Activated T-cell treated with anti-CD3 and anti-CD28 coated beads for 4 hours (primary cell): ENCODE results near the gene RPL21.
A peak's percentile ranks its signal among the peaks of the same experiment; 100 is the strongest.
"Not testable (repeated sequence)": the region's sequence is repeated elsewhere in the genome, so short reads cannot be mapped to it uniquely, and the experiment has no call there.

Experiments used
- DNase-seq: peaks from one replicate; pipeline ENCODE4 v3.0.0-alpha.2; 2020

The RPL21 gene

DNA sequence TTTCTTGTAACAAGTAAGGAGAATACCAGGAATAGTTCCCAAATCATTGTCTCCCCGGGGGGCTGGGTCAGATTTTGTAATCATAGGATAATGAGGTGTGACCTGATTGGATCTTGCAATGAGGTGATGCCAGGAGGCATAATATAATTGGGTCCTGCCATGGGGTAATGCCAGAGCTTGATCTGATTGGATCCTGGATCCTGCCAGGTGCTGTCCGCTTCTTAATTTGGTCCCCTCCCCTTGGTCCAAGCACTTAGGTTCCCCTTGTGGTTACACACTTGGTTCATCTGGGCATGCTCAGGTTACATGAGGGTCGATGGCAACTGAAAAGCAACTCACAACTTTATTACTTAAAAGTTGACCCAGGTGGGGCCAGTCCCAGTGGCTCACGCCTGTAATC is 39.4 kb downstream of the RPL21 start:
- no peak for DNase-seq

DNA sequence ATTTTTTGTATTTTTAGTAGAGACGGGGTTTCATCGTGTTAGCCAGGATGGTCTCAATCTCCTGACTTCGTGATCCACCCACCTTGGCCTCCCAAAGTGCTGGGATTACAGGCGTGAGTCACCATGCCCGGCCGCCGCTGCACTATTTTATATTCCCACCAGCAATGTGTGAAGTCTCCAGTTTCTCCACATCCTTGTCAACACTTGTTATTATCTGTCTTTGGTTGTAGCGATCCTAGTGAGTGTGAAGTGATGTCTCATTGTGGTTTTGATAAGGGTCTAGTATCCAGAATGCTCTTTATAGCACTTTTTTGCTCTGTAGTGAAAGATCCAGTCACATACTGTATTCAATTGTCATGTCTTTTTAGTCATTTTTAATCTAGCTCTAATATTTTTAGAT is 40.6 kb downstream of the RPL21 start:
- DNase-seq: not testable (repeated sequence)

DNA sequence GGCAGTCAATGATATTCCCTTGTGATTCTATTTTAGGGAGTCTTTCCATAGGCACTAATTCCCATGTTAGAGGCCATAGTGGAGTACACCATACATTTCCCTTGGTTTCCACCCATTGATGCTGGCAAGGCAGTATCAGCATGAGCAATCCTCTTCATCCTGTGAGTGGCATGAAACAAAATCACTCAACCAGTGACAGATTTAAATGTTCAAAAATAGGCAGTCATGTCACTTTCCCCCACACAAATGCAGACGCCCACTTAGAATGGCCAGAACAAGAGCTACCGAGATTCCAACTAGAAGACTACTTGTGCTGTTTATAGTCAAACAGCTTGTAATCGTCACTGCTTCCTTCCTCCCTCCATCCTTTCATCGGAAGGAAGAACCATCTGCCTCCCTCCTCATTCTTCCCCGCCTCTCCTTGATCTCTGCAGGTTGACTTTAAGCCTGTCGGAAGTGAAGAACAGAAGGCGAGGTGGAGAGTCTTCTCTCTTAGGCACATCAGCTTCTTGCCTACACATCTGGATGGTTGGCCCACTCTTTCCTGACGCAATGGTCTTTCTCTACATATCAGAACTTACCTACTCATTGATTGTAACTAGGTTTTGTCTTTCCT is 41.8 kb downstream of the RPL21 start:
- DNase-seq: no peak

DNA sequence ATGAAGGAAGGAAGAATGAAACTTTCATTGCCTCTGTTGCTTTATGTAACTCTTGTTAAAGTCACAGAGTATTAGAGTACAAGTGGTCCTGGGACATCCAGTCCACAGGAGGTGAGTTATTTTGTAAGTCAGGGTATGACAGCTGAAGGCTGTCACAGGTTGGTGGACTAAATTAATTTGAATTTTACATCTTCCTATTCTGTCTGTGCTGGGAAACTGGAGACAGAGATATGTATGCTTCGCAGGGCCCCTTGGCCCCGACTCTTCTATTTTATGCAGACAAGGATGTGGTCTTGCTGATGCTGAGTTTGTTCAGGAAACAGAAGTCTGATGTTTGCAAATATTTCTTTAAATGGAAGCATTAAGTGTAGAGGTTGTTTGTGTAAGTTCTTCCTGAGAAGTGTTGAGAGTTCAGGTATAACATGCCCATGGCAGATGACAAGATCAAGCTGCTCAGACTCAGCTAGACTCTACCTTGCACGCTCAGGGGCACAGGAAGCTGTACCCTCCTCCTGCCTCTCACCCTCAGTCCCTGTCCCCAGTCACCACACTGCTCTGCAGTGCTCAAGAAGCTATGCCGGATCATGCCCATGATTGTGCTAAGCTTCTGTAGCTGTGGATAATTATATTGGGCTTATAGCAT is 42.6 kb downstream of the RPL21 start:
- DNase-seq: no peak

DNA sequence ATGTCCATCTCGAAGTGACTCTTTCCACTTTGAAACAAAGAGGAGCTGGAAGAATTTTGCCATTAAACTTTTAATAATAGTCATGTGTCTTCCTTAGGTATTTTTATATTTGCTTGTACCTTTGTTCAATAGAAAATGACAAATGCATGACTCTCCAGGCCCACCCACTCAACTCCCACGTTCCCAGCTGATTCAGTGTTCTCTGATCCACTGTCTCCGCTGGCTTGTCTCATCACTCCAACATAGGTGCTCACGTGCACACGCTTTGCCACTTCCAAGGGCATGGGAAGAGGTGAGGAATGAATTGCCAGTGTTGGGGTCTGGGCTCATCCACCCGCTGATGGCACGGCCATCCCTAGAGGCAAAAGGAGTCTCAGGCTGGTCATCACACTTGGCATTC is 43.7 kb downstream of the RPL21 start:
- DNase-seq: peak; percentile 23

DNA sequence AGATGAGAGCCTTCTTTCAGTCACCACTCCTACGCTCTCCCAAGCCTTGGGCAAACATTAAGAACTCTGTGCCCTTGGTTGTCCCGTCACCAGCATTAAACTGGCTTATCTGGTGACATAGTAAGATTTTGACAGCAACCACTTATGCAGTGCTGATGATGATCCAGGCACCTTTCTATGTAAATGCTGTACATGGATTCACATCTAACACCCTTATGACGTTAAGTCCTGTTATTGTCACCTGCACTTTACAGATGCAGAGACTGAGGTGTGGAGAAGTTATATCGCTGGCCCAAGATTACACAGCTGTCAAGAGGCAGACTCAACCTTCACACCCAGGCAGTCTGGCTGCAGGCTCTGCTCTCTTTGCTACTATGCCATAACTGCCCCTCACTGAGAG is 44.3 kb downstream of the RPL21 start:
- no peak for DNase-seq

DNA sequence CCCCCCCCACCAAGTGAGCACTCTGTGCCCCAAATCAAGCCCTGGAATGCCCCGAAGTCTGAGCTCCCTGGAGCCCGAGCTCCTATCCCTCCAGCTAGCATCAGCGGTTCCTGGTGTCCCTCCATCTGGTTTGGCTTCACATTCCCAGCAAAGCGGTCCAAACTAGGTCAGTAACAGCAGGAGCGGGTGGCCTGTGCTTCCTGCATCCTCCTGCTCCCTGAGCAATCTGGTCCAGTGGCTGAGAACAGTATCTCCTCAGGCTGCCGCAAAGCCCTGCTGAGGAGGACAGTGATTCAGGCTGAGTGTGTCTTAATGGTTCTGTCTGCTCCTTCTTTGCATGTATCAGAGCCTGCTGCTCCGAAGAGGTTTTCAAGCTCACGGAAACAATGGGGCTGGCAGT is 45.1 kb downstream of the RPL21 start:
- DNase-seq: no peak

DNA sequence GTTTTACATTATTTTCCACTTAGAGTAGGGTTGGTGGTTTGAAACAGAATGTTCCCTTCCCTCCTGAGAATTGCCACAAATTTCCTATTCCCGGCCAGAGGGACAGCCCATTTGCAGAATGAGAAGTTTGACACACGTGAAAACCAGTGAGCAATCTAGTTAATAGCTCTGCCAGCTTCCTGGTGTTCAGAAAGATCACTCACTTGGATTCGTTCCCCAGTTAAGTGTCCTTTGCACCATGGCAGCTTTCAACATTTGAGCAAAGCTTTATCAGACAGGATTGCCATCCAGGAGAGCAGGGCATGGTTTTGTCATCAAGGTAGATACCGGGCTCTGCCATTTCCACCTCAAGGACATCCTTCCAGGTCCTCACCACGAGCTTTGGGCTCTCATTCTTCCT is 47.5 kb downstream of the RPL21 start:
- no peak for DNase-seq

DNA sequence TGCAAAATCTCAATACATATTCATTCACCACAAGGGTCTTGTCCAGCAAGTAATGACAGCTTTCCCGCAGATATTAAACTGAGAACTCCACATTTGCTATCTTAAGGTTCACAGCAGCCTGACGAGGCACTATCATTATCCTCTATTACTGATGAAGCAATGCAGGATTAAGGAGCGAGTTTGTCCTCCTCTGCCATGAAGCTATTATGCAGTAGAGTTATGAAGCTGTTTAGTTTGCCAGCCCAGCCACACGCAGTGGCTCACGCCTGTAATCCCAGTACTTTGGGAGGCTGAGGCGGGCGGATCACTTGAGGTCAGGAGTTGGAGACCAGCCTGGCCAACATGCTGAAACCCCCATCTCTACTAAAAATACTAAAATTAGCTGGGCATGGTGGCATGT is 49.0 kb downstream of the RPL21 start:
- DNase-seq: not testable (repeated sequence)

DNA sequence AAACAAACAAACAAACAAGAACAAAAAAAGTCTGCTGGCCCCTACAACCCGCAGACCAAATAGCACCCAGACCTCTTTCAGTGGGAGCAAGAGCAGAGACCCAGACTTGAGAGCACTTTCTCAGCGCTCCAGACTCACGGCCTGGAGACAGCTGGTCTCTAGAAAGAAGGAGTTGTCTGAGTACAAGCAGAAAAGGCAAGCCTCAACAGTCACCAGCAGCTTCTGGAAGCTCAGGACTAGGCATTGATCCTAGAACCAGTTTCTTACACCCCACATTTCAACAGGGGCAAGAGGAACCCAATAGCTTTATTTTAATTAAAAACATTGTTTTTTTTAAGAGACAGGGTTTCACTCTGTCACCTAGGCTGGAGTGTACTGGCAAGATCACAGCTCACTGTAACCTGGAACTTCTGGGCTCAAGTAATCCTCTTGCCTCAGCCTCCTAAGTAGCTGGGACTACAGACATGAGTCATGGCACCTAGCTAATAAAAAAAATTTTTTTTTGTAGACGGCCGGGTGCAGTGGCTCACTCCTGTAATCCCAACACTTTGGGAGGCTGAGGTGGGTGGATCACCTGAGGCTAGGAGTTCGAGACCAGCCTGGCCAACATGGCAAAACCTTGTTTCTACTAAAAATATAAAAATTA is 49.7 kb downstream of the RPL21 start:
- DNase-seq: no peak

DNA sequence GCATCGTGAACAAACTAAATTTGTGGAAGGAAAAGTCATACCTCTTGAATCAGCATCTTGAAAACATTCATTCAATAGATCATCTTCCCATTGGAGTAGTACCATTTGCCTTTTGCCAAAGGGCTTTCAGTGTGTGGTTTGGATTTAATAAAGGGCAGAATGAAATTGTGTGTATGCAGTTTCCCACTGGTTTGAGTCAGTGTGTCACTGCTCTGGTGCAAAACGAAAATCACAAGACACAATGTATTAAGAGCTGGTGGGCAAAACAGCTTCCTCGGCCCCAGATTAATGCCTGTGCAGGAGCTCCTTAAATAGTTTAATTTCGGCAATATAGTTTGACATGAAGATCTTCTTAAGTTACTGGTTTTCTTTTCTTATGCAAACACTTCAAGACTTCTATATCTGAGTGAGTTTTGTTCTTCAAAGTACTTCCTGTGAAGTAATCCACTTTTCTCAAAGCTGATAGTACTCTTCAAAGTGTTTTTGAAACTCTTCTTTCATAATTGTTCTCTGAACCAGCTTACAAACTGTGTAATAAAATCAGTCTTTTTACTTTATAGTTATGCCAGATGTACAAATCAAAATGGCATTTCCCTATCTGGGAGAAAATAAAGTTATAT is 51.4 kb downstream of the RPL21 start:
- DNase-seq: no peak

DNA sequence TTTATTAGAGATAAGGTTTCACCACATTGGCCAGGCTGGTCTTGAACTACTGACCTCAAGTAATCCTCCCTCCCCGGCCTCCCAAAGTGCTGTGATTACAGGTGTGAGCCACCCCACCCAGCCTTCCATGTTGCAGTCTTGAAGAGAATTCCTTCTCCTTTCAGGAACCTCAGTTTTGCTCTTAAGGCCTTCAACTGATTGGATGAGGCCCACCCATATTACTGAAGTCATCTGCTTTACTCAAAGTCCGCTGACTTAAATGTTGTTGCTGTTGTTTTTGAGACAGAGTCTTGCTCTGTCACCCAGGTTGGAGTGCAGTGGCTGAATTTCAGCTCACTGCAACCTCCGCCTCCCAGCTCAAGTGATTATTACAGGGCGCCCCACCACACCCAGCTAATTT is 52.7 kb downstream of the RPL21 start:
- DNase-seq: no peak

DNA sequence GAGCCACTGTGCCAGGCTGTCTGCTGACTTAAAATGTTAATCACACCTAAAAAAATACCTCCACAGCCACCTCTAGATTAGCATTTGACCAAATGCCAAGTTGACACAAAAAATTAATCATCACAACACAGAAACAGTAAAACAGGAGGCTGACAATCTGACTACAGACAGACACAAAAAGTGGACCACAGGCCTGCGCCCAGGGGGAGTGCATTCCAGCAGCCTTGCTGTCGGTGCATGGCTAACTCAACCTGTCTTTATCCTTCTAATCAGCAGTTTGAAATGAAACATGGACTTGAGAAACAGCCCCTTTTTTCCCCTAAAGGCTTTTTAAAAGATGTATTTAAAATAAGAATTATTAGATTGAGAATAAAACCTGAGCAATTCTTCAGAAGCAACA is 53.3 kb downstream of the RPL21 start:
- DNase-seq: no peak
